Fibroblast of peridontal ligament (primary cell): ENCODE results near the gene NOC4L.
"Not testable (repeated sequence)": the region's sequence is repeated elsewhere in the genome, so short reads cannot be mapped to it uniquely, and the experiment has no call there.

Source experiments
- DNase-seq: peaks from one replicate; pipeline ENCODE4 v3.0.0-alpha.2; 2010; ENCODE audit errors: extremely low read depth

The NOC4L gene

GRCh38 chr12:132144115-132144809, at the start of gene NOC4L, which contains the start of gene DDX51:
NOC4L (plus strand) TSS chr12:132144457; CDS start chr12:132144489, 32 bp downstream.
DDX51 (minus strand) TSS chr12:132144319; CDS start chr12:132144296, 23 bp downstream.
- peak; percentile 93 for DNase-seq

GRCh38 chr12:132095520-132096409, 48.5 kb upstream of the NOC4L start:
- no peak for DNase-seq

- no peak for DNase-seq
These were observed 44.5 kb upstream of the NOC4L start for GRCh38 chr12:132099739-132100138.

- DNase-seq: no peak
These were observed 43.8 kb upstream of the NOC4L start for GRCh38 chr12:132100306-132101065.

GRCh38 chr12:132102297-132102696, 42.0 kb upstream of the NOC4L start:
- DNase-seq: no peak

GRCh38 chr12:132103072-132103471, 41.2 kb upstream of the NOC4L start:
- not testable (repeated sequence) for DNase-seq

- no peak for DNase-seq
These were observed 40.5 kb upstream of the NOC4L start for GRCh38 chr12:132103542-132104308.

GRCh38 chr12:132105467-132105866, 38.8 kb upstream of the NOC4L start:
- DNase-seq: no peak

GRCh38 chr12:132106921-132107320, 37.3 kb upstream of the NOC4L start:
- peak; percentile 2 for DNase-seq

GRCh38 chr12:132108211-132108832, 35.9 kb upstream of the NOC4L start:
- no peak for DNase-seq

GRCh38 chr12:132109741-132110140, 34.5 kb upstream of the NOC4L start:
- DNase-seq: no peak

GRCh38 chr12:132110677-132111076, 33.6 kb upstream of the NOC4L start:
- DNase-seq: no peak

GRCh38 chr12:132111654-132112304, 32.5 kb upstream of the NOC4L start:
- no peak for DNase-seq

- DNase-seq: no peak
These were observed 29.6 kb upstream of the NOC4L start for GRCh38 chr12:132114667-132115066.

GRCh38 chr12:132115500-132115899, 28.8 kb upstream of the NOC4L start:
- no peak for DNase-seq

- DNase-seq: no peak
These were observed 27.3 kb upstream of the NOC4L start for GRCh38 chr12:132116709-132117557.

- DNase-seq: no peak
These were observed 26.7 kb upstream of the NOC4L start for GRCh38 chr12:132117558-132117875.

GRCh38 chr12:132118876-132119275, 25.4 kb upstream of the NOC4L start:
- DNase-seq: no peak

- DNase-seq: no peak
These were observed 23.0 kb upstream of the NOC4L start for GRCh38 chr12:132121283-132121682.
